GM12878 (cell line): Measurements from ENCODE around the gene FAM216A. TPM values are rescaled to one million over a fixed set of nuclear protein-coding genes. Genes with fewer than 3 reads are reported as not detected.

ENCODE experiments used
- BHLHE40 ChIP-seq, 2 experiments: fragments of 450-650 bp in 1 of 2; IDR thresholded peaks; 2 replicates each; pipeline ENCODE4 v1.6.1; 2011 to 2017; ENCODE audit warnings: low read depth in 2 of 2, borderline replicate concordance in 1 of 2, improper control_type of control experiment in 1 of 2, low read length in 1 of 2, mild to moderate bottlenecking in 1 of 2
- E4F1 ChIP-seq: fragments of 450-650 bp; IDR thresholded peaks from 2 replicates; pipeline ENCODE4 v1.6.1; 2018; ENCODE audit warnings: borderline replicate concordance, mild to moderate bottlenecking; ENCODE audit not compliant: partially characterized antibody
- ELK1 ChIP-seq: IDR thresholded peaks from 2 replicates; pipeline ENCODE4 v1.6.1; 2012; ENCODE audit warnings: low read depth, low read length, improper control_type of control experiment
- EP300 ChIP-seq, 2 experiments: fragments of 150-350 bp in 1 of 2; IDR thresholded peaks; 2 replicates each; pipeline ENCODE4 v1.6.1; 2011 to 2012; ENCODE audit warnings: low read depth in 2 of 2, low read length in 2 of 2, borderline replicate concordance in 1 of 2, improper control_type of control experiment in 1 of 2, inconsistent platforms in 1 of 2; ENCODE audit not compliant: control insufficient read depth in 1 of 2
- NFYB ChIP-seq: IDR thresholded peaks from 2 replicates; pipeline ENCODE4 v1.6.1; 2011; ENCODE audit warnings: low read depth, mild to moderate bottlenecking, low read length, improper control_type of control experiment, moderate library complexity; ENCODE audit not compliant: insufficient read depth
- SREBF1 ChIP-seq: IDR thresholded peaks from 2 replicates; pipeline ENCODE4 v1.6.1; 2012; ENCODE audit warnings: mild to moderate bottlenecking, low read length
- ZBTB40 ChIP-seq: fragments of 450-650 bp; IDR thresholded peaks from 2 replicates; pipeline ENCODE4 v1.6.1; 2016; ENCODE audit warnings: mild to moderate bottlenecking, moderate library complexity, borderline replicate concordance
- ZNF207 ChIP-seq: fragments of 450-650 bp; IDR thresholded peaks from 2 replicates; pipeline ENCODE4 v1.6.1; 2014; ENCODE audit warnings: antibody characterized with exemption, mild to moderate bottlenecking, borderline replicate concordance
- ZNF384 ChIP-seq: IDR thresholded peaks from 2 replicates; pipeline ENCODE4 v1.6.1; 2012; ENCODE audit warnings: low read depth, mild to moderate bottlenecking, low read length, improper control_type of control experiment, borderline replicate concordance
- ZNF592 ChIP-seq: fragments of 450-650 bp; IDR thresholded peaks from 2 replicates; pipeline ENCODE4 v1.6.1; 2017; ENCODE audit warnings: mild to moderate bottlenecking, moderate library complexity
- polyA plus RNA-seq, 11 experiments: library from polyadenylated mRNA; depleted of rRNA in 4 of 11; unstranded in 6 of 11; stranded (reverse) in 5 of 11; fragments of >200 nt; fragmentation: Nextera tagmentation in 4 of 11; fragmentation: Illumina TruSeq in 1 of 11; extraction: Ambion mirVana in 4 of 11; extraction: Trizol in 1 of 11; gene quantifications; 1 replicate in 1 of 11; 2 replicates in 10 of 11; pipeline versions ENCODE4 v1.2.1 to v1.2.3, GENCODE V29; 2011 to 2016; ENCODE audit warnings: inconsistent platforms in 2 of 11, missing spikeins in 2 of 11, low read depth in 1 of 11
- total RNA-seq, 4 experiments: library from RNA; depleted of rRNA in 3 of 4; stranded (reverse); fragments of >200 nt in 3 of 4; fragmentation: Illumina TruSeq in 1 of 4; extraction: Trizol in 1 of 4; gene quantifications; 2 replicates each; pipeline versions ENCODE4 v1.2.1 to v1.2.3, GENCODE V29; 2013 to 2021

FAM216A gene
- total and polyA plus RNA-seq, 10 of the 15 experiments (the other 5 are each of a cell fraction or from before 2014, with no cell fraction given), result 15.0 to 48.3 (median 35.0) TPM

GRCh38 chr12:110449799-110450497, 18.7 kb upstream of the FAM216A start, which contains the start of gene ARPC3 (continued):
- TF ChIP-seq BHLHE40 (IDR thresholded peaks at IDR 0.05; ENCODE audit: borderline replicate concordance in 1 of 2, low read depth in 2 of 2, low read length in 1 of 2) (peak; percentile 26 to 57; a peak in 3 of 4 replicates), ZNF384 (no peak; the same call in 1 of the 2 replicates), SREBF1 (no peak), ZNF592 (no peak), ELK1 (peak; percentile 95), NFYB (no peak), EP300 (IDR thresholded peaks at IDR 0.05; ENCODE audit: borderline replicate concordance in 1 of 2, control insufficient read depth in 1 of 2, low read depth in 2 of 2, low read length in 2 of 2) (no peak), ZNF207 (peak; percentile 79; the same call in 1 of the 2 replicates), E4F1 (peak; percentile 93), ZBTB40 (peak; percentile 92)
